ENCODE measurements around the gene POU6F1. TPM values are rescaled to one million over a fixed set of nuclear protein-coding genes. Genes with fewer than 3 reads are reported as not detected.

POU6F1 gene
- total RNA-seq, 1 donor from 2014 or later, result 12.4 TPM

GRCh38 chr12:51171884-51172514 is 45.9 kb downstream of the POU6F1 start:
- no peak for DNase-seq (ENCODE audit: low spot score)

- no peak for DNase-seq (ENCODE audit: low spot score)
These were observed 54.1 kb downstream of the POU6F1 start for GRCh38 chr12:51163795-51164194.

GRCh38 chr12:51162217-51162616 is 55.6 kb downstream of the POU6F1 start:
- no peak for DNase-seq (ENCODE audit: low spot score)

GRCh38 chr12:51160814-51161459 is 56.9 kb downstream of the POU6F1 start:
- DNase-seq (ENCODE audit: low spot score), result no peak

GRCh38 chr12:51156245-51156765 is 61.6 kb downstream of the POU6F1 start:
- no peak for DNase-seq (ENCODE audit: low spot score)

GRCh38 chr12:51152953-51153352 is 64.9 kb downstream of the POU6F1 start:
- no peak for DNase-seq (ENCODE audit: low spot score)

GRCh38 chr12:51150777-51151176 is 67.1 kb downstream of the POU6F1 start:
- no peak for DNase-seq (ENCODE audit: low spot score)

- no peak for DNase-seq (ENCODE audit: low spot score)
These were observed 70.6 kb downstream of the POU6F1 start for GRCh38 chr12:51147309-51147708.

GRCh38 chr12:51139292-51139844 is 78.5 kb downstream of the POU6F1 start:
- DNase-seq (ENCODE audit: low spot score), result no peak

Other genes starting within 250 kb of the POU6F1 start
- 56.1 TPM for gene SLC11A2, start 191.7 kb downstream of the POU6F1 start, total RNA-seq
- 64.0 TPM for gene LETMD1, start 169.7 kb downstream of the POU6F1 start, total RNA-seq
- 32.5 TPM for gene CSRNP2, start 134.5 kb downstream of the POU6F1 start, total RNA-seq
- 31.8 TPM for gene TFCP2, start 44.9 kb downstream of the POU6F1 start, total RNA-seq
- 263 TPM for gene DAZAP2, start 20.8 kb upstream of the POU6F1 start, total RNA-seq
- gene SMAGP, start 52.4 kb upstream of the POU6F1 start, total RNA-seq, result 40.4 TPM
- gene BIN2, start 106.1 kb upstream of the POU6F1 start, total RNA-seq, result 9.8 TPM
- not detected for gene CELA1, start 128.6 kb upstream of the POU6F1 start, total RNA-seq
- 6.2 TPM for gene GALNT6, start 173.3 kb upstream of the POU6F1 start, total RNA-seq
- gene SLC4A8, start 206.8 kb upstream of the POU6F1 start, total RNA-seq, result 2.6 TPM